ENCODE data around the gene CCDC40.

The CCDC40 gene

GRCh38 chr17:80106176-80106575 is 69.7 kb downstream of the CCDC40 start:
- TF ChIP-seq, protein P1, sequence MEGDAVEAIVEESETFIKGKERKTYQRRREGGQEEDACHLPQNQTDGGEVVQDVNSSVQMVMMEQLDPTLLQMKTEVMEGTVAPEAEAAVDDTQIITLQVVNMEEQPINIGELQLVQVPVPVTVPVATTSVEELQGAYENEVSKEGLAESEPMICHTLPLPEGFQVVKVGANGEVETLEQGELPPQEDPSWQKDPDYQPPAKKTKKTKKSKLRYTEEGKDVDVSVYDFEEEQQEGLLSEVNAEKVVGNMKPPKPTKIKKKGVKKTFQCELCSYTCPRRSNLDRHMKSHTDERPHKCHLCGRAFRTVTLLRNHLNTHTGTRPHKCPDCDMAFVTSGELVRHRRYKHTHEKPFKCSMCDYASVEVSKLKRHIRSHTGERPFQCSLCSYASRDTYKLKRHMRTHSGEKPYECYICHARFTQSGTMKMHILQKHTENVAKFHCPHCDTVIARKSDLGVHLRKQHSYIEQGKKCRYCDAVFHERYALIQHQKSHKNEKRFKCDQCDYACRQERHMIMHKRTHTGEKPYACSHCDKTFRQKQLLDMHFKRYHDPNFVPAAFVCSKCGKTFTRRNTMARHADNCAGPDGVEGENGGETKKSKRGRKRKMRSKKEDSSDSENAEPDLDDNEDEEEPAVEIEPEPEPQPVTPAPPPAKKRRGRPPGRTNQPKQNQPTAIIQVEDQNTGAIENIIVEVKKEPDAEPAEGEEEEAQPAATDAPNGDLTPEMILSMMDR (IDR thresholded peaks at IDR 0.05), result no peak
- Mint-ChIP-seq H3K27me3 (ENCODE audit: low read depth, poor library complexity) (peaks cover 10% of the 10 kb centered on the region), H3K4me1 (peaks cover 45% of the 10 kb centered on the region), H3K27ac (no peak overlapping the region), H3K4me3 (no peak overlapping the region), H3K9me3 (no peaks in the 10 kb centered on the region), H3K36me3 (ENCODE audit: low read depth) (no peaks in the 10 kb centered on the region)
- no peak for DNase-seq

GRCh38 chr17:80106751-80107150 is 70.3 kb downstream of the CCDC40 start:
- no peak for DNase-seq
- Mint-ChIP-seq H3K27me3 (ENCODE audit: low read depth, poor library complexity) (peaks cover 10% of the 10 kb centered on the region), H3K9me3 (no peaks in the 10 kb centered on the region), H3K4me1 (peaks cover 50% of the 10 kb centered on the region), H3K36me3 (ENCODE audit: low read depth) (no peaks in the 10 kb centered on the region), H3K27ac (no peak overlapping the region), H3K4me3 (no peak overlapping the region)
- TF ChIP-seq, protein P1 (IDR thresholded peaks at IDR 0.05), result no peak

DNA sequence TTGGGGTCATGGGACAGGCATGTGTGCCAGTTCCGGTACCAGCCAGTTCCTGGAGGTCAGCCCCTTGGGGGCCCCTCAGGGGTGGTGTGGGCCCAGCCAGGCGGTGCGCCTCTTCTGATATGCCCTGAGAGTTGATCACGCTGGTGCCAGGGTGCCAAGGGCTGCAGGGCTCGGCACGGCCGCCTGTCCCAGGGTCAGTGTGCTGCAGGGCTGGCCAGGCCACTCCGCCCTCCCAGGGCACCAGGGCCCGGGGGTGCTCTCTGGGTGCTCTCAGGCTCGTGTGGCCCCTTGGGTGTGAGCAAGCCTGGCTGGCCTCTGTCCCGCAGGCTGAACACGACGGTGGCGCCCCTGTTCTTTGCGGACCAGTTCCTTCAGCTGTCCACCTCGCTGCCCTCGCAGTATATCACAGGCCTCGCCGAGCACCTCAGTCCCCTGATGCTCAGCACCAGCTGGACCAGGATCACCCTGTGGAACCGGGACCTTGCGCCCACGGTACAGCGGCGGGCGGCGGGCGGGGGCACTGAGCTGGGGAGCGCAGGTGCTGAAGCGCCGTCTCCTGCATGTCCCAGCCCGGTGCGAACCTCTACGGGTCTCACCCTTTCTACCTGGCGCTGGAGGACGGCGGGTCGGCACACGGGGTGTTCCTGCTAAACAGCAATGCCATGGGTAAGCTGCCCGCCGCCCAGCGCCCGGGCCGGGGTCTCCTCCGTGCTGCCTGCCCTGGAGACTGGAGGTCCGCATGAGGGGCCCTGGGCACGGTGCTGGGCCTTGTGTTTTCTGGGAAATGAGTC is 71.0 kb downstream of the CCDC40 start:
- Mint-ChIP-seq H3K9me3 (no peaks in the 10 kb centered on the region), H3K27me3 (ENCODE audit: low read depth, poor library complexity) (peaks cover 4% of the 10 kb centered on the region), H3K4me3 (no peak overlapping the region), H3K36me3 (ENCODE audit: low read depth) (no peaks in the 10 kb centered on the region), H3K4me1 (peaks cover 44% of the 10 kb centered on the region), H3K27ac (no peak overlapping the region)
- no peak for DNase-seq
- TF ChIP-seq, protein P1 (IDR thresholded peaks at IDR 0.05), result no peak

GRCh38 chr17:80108036-80108971 is 71.9 kb downstream of the CCDC40 start:
- Mint-ChIP-seq H3K9me3 (no peaks in the 10 kb centered on the region), H3K36me3 (ENCODE audit: low read depth) (no peaks in the 10 kb centered on the region), H3K27me3 (ENCODE audit: low read depth, poor library complexity) (peaks cover 3% of the 10 kb centered on the region), H3K4me3 (no peak overlapping the region), H3K4me1 (peaks cover 39% of the 10 kb centered on the region), H3K27ac (no peak overlapping the region)
- DNase-seq, result no peak
- TF ChIP-seq, protein P1 (IDR thresholded peaks at IDR 0.05), result no peak

DNA sequence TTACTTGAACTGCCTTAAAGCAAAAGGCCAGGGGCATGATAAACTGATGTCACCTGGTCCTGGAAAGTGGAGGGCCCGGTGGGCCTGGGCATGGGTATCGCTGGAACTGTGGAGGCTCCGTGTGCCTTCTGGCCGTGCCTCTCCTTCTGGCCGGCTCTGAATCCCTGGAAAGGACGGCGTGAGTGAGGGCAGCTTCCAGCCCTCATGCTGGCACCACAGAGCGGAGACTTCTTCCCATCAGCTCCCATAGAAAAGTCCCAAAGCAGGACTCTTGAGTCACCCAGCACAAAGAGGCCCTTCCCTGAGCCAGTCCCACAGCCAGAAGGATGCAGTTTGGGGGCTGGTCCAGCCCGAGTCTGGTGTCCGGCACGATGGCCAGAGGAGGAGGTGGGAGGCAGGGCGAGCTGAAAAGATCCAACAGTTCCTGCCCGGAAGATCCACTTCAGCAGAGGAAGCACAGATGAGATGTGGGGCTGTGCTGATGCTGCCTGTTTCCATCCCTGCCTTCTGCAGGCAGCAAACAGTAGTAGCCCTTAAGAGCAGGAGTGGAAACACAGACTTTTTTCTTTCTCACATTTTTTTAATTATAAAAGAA is 72.7 kb downstream of the CCDC40 start:
- peaks cover 3% of the 10 kb centered on the region for H3K27me3 Mint-ChIP-seq (ENCODE audit: low read depth, poor library complexity)
- DNase-seq, result no peak
- H3K27ac Mint-ChIP-seq, result no peak overlapping the region
- no peak overlapping the region for H3K4me3 Mint-ChIP-seq
- peaks cover 6% of the 10 kb centered on the region for H3K36me3 Mint-ChIP-seq (ENCODE audit: low read depth)
- peaks cover 5% of the 10 kb centered on the region for H3K9me3 Mint-ChIP-seq
- peaks cover 30% of the 10 kb centered on the region for H3K4me1 Mint-ChIP-seq
- TF ChIP-seq, protein P1 (IDR thresholded peaks at IDR 0.05), result no peak
